Neural cell (in vitro differentiated cells): ENCODE measurements around the gene ZNF200. TPM values are rescaled to one million over a fixed set of nuclear protein-coding genes. Genes with fewer than 3 reads are reported as not detected.
"Not testable (repeated sequence)": the region's sequence is repeated elsewhere in the genome, so short reads cannot be mapped to it uniquely, and the experiment has no call there.

Experiments
- H2AFZ ChIP-seq: fragments of 200-600, 300-800 bp; sonication (generic), shearing (Covaris generic); 2 replicates; pipeline ENCODE4 v1.6.0; 2014; ENCODE audit warnings: low read depth, mild to moderate bottlenecking, antibody characterized with exemption, low read length, moderate library complexity
- H3F3A ChIP-seq: fragments of 200-600 bp; shearing (Covaris generic); 2 replicates; pipeline ENCODE4 v1.6.1; 2016; ENCODE audit warnings: mild to moderate bottlenecking, moderate library complexity, mixed read lengths, antibody characterized with exemption, low read length; ENCODE audit not compliant: insufficient read depth, poor library complexity, severe bottlenecking
- H3K27ac ChIP-seq: fragments of 200-600, 300-800 bp; sonication (generic), shearing (Covaris generic); 2 replicates; pipeline ENCODE4 v1.5.1; 2014; ENCODE audit warnings: mild to moderate bottlenecking, low read length, moderate library complexity
- H3K27me3 ChIP-seq: fragments of 300-800, 200-600 bp; sonication (generic), shearing (Covaris generic); 2 replicates; pipeline ENCODE4 v1.6.0; 2014; ENCODE audit warnings: mild to moderate bottlenecking, low read depth, low read length, moderate library complexity; ENCODE audit not compliant: insufficient read depth
- H3K36me3 ChIP-seq: fragments of 300-800, 200-600 bp; sonication (generic), shearing (Covaris generic); 2 replicates; pipeline ENCODE4 v1.5.1; 2014; ENCODE audit warnings: mild to moderate bottlenecking, antibody characterized with exemption, low read length, moderate library complexity; ENCODE audit not compliant: insufficient read depth
- H3K4me2 ChIP-seq: fragments of 300-800, 200-600 bp; sonication (generic), shearing (Covaris generic); 2 replicates; pipeline ENCODE4 v1.6.0; 2014; ENCODE audit warnings: mild to moderate bottlenecking, low read length
- H3K4me3 ChIP-seq: fragments of 300-800, 200-600 bp; sonication (generic), shearing (Covaris generic); 2 replicates; pipeline ENCODE4 v1.5.1; 2014; ENCODE audit warnings: mild to moderate bottlenecking, low read length, moderate library complexity
- H3K79me2 ChIP-seq: fragments of 200-600 bp; shearing (Covaris generic); replicated peaks from 2 replicates; pipeline ENCODE4 v1.6.0; 2014; ENCODE audit warnings: mild to moderate bottlenecking, low read length, moderate library complexity; ENCODE audit not compliant: insufficient read depth
- H3K9ac ChIP-seq: fragments of 300-800, 200-600 bp; sonication (generic), shearing (Covaris generic); 2 replicates; pipeline ENCODE4 v1.6.1; 2016; ENCODE audit warnings: mild to moderate bottlenecking, low read length, mixed read lengths
- H3K9me2 ChIP-seq: fragments of 200-600 bp; shearing (Covaris generic); 2 replicates; pipeline ENCODE4 v1.6.1; 2016; ENCODE audit warnings: mild to moderate bottlenecking, low read length, mixed read lengths; ENCODE audit not compliant: insufficient read depth
- H3K9me3 ChIP-seq: fragments of 200-600, 300-800 bp; sonication (generic), shearing (Covaris generic); 2 replicates; pipeline ENCODE4 v1.6.1; 2016; ENCODE audit warnings: mild to moderate bottlenecking, mixed run types, low read length, moderate library complexity, mixed read lengths
- H4K20me1 ChIP-seq: fragments of 200-600 bp; shearing (Covaris generic); 2 replicates; pipeline ENCODE4 v1.6.1; 2016; ENCODE audit warnings: mild to moderate bottlenecking, mixed run types; ENCODE audit not compliant: insufficient read depth
- EP300 ChIP-seq: fragments of 450-650 bp; conservative IDR thresholded peaks from 2 replicates; pipeline ENCODE4 v1.6.1; 2014; ENCODE audit warnings: antibody characterized with exemption, mild to moderate bottlenecking, moderate library complexity; ENCODE audit not compliant: poor library complexity, severe bottlenecking
- EZH2 ChIP-seq: fragments of 200-600, 300-800 bp; shearing (Covaris generic), sonication (generic); IDR thresholded peaks from 2 replicates; pipeline ENCODE4 v1.6.1; 2014; ENCODE audit warnings: antibody characterized with exemption, low read length, borderline replicate concordance, mild to moderate bottlenecking; ENCODE audit not compliant: insufficient read depth, poor library complexity, severe bottlenecking
- MXI1 ChIP-seq: fragments of 450-650 bp; conservative IDR thresholded peaks from 2 replicates; pipeline ENCODE4 v1.6.1; 2014; ENCODE audit warnings: antibody characterized with exemption, mild to moderate bottlenecking; ENCODE audit not compliant: poor library complexity, severe bottlenecking
- POLR2AphosphoS5 ChIP-seq: IDR thresholded peaks from 2 replicates; pipeline ENCODE4 v1.6.1; 2012
- RAD21 ChIP-seq: fragments of 450-650 bp; conservative IDR thresholded peaks from 2 replicates; pipeline ENCODE4 v1.6.1; 2014; ENCODE audit warnings: antibody characterized with exemption, mild to moderate bottlenecking, moderate library complexity
- SMC3 ChIP-seq: fragments of 450-650 bp; conservative IDR thresholded peaks from 2 replicates; pipeline ENCODE4 v1.6.1; 2014; ENCODE audit warnings: antibody characterized with exemption, mild to moderate bottlenecking, moderate library complexity; ENCODE audit not compliant: poor library complexity
- TAF1 ChIP-seq: IDR thresholded peaks from 2 replicates; pipeline ENCODE4 v1.6.1; 2012; ENCODE audit warnings: low read depth
- polyA plus RNA-seq: library from polyadenylated mRNA; depleted of rRNA; stranded (reverse); fragments of >200 nt; gene quantifications from 2 replicates; pipeline ENCODE4 v1.2.3, GENCODE V29; 2014
- TF ChIP-seq, protein P1 (sequence below): IDR thresholded peaks from 2 replicates; pipeline ENCODE4 v1.6.1; 2012; ENCODE audit warnings: borderline replicate concordance

Gene ZNF200
- polyA plus RNA-seq, 1 donor from 2014 or later: 20.8 TPM

DNA sequence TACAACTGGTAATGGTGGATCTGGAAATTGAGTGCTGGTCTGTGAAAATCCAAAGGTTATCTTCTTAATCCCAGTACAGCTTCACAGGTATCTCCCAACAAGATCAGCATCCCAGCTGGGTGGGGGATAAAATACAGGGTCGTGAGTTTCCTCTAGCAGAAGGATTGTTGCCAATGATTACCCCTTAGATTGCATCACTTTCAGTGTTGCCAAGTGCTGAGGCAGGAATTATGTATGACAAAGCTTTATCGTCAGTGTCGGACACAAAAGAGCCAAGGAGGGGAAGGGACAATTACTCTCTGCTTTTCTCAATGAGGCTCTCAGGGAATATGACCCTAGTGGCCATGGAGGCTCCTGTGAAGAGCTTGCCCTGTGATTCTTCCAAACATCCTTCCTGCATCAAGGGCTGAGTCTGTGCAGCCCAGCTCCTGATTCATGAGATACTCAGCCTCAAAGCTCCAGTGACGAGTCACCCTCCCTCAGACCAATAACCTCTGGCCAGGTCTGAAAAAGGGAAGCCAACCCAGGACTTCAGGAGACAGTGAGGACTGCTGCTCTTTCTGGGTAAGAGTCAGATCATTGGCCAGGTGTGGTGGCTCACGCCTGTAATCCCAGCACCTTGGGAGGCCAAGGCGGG lies 31.9 kb downstream of the ZNF200 start:
- H2AFZ ChIP-seq: no peak overlapping the region
- TF ChIP-seq POLR2AphosphoS5 (no peak), EZH2 (no peak), TAF1 (no peak), MXI1 (no peak), RAD21 (no peak)
- TF ChIP-seq, protein P1, sequence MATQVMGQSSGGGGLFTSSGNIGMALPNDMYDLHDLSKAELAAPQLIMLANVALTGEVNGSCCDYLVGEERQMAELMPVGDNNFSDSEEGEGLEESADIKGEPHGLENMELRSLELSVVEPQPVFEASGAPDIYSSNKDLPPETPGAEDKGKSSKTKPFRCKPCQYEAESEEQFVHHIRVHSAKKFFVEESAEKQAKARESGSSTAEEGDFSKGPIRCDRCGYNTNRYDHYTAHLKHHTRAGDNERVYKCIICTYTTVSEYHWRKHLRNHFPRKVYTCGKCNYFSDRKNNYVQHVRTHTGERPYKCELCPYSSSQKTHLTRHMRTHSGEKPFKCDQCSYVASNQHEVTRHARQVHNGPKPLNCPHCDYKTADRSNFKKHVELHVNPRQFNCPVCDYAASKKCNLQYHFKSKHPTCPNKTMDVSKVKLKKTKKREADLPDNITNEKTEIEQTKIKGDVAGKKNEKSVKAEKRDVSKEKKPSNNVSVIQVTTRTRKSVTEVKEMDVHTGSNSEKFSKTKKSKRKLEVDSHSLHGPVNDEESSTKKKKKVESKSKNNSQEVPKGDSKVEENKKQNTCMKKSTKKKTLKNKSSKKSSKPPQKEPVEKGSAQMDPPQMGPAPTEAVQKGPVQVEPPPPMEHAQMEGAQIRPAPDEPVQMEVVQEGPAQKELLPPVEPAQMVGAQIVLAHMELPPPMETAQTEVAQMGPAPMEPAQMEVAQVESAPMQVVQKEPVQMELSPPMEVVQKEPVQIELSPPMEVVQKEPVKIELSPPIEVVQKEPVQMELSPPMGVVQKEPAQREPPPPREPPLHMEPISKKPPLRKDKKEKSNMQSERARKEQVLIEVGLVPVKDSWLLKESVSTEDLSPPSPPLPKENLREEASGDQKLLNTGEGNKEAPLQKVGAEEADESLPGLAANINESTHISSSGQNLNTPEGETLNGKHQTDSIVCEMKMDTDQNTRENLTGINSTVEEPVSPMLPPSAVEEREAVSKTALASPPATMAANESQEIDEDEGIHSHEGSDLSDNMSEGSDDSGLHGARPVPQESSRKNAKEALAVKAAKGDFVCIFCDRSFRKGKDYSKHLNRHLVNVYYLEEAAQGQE: no peak
- no peak overlapping the region for H3K9ac ChIP-seq
- no peak overlapping the region for H3K27ac ChIP-seq
- no peaks in the 10 kb centered on the region for H4K20me1 ChIP-seq
- no peaks in the 10 kb centered on the region for H3K9me3 ChIP-seq
- H3K9me2 ChIP-seq: no peaks in the 10 kb centered on the region
- H3F3A ChIP-seq: no peaks in the 10 kb centered on the region
- no peak overlapping the region for H3K4me2 ChIP-seq
- H3K27me3 ChIP-seq: peaks cover 17% of the 10 kb centered on the region
- H3K36me3 ChIP-seq: no peaks in the 10 kb centered on the region
- no peaks in the 10 kb centered on the region for H3K79me2 ChIP-seq
- H3K4me3 ChIP-seq: no peak overlapping the region

DNA sequence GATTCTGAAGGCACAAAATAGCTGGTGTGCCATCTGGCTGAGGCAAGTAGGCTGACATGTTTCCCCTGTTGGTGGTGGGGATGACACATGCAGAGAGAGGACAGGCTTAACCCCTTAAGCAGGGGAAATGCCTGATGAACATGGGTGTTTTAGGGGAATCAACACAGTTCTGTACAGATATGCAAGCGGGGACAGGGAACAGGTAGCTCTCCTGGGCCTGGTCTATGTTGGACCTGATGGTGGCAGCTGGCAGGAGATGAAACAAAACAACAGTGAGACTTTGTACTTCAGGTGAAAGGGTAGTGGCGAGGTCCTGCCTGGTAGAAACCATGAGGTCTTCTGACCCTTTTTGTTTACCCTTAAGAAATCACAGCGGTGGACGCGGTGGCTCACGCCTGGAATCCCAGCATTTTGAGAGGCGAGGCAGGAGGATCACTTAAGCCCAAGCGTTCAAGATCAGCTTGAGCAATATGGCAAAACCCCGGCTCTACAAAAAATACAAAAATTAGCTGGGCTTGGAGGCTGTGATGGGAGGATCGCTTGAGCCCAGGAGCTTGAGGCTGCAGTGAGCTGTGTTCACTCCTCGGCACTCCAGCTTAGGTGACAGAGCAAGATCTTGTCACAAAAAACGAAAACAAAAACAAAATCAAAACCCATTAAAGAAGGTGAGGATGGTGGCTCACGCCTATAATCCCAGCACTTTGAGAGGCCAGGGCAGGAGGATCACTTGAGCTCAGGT lies 36.5 kb downstream of the ZNF200 start:
- no peaks in the 10 kb centered on the region for H3K36me3 ChIP-seq
- H3K27ac ChIP-seq: no peak overlapping the region
- H2AFZ ChIP-seq: no peak overlapping the region
- no peak overlapping the region for H3K9ac ChIP-seq
- TF ChIP-seq EP300 (no peak), EZH2 (no peak), MXI1 (no peak), SMC3 (no peak)
- no peak overlapping the region for H3K4me3 ChIP-seq
- H3K9me3 ChIP-seq: no peaks in the 10 kb centered on the region
- no peaks in the 10 kb centered on the region for H3F3A ChIP-seq
- H3K9me2 ChIP-seq: no peaks in the 10 kb centered on the region
- peaks cover 33% of the 10 kb centered on the region for H3K27me3 ChIP-seq
- no peaks in the 10 kb centered on the region for H4K20me1 ChIP-seq
- H3K79me2 ChIP-seq: no peaks in the 10 kb centered on the region
- no peak overlapping the region for H3K4me2 ChIP-seq

GRCh38 chr16:3197694-3198333 lies 37.1 kb downstream of the ZNF200 start:
- H3K4me3 ChIP-seq, H3K9me3 ChIP-seq, H3K27ac ChIP-seq, H3K36me3 ChIP-seq, H3K4me2 ChIP-seq, H3K9me2 ChIP-seq, H3F3A ChIP-seq, H3K9ac ChIP-seq, H3K79me2 ChIP-seq, H2AFZ ChIP-seq, H4K20me1 ChIP-seq: not testable (repeated sequence)
- H3K27me3 ChIP-seq: peaks cover 37% of the 10 kb centered on the region
